ENCODE measurements around the gene CDX1. TPM values are rescaled to one million over a fixed set of nuclear protein-coding genes. Genes with fewer than 3 reads are reported as not detected.

The CDX1 gene
- total RNA-seq, 1 experiment from 2014 or later = not detected

- intact Hi-C loops (cut with micrococcal nuclease) = no loop called here
- BruUV-seq (replicated peaks) = no TSS peak
- no peak for TF ChIP-seq EZH2phosphoT487 (IDR thresholded peaks at IDR 0.05; ENCODE audit: borderline replicate concordance, low read length)
- no peak for TF ChIP-seq EZH2 (IDR thresholded peaks at IDR 0.05; ENCODE audit: low read length, unreplicated experiment)
- no peak for TF ChIP-seq CTCF (conservative IDR thresholded peaks at IDR 0.05; ENCODE audit: low read depth, low read length)
These were observed 8.5 kb downstream of the CDX1 start for GRCh38 chr5:150175076-150175475.

GRCh38 chr5:150175536-150175935, 9.0 kb downstream of the CDX1 start:
- no TSS peak for BruUV-seq (replicated peaks)
- Histone ChIP-seq H3K4me2 (ENCODE audit: low read length) (no peak overlapping the region), H3K9me2 (replicated peaks; ENCODE audit: low read length) (no peaks in the 10 kb centered on the region), H3K36me3 (ENCODE audit: low read depth, low read length) (no peaks in the 10 kb centered on the region), H3K27ac (ENCODE audit: low read length) (no peak overlapping the region), H3K4me1 (ENCODE audit: insufficient read depth, low read length) (no peaks in the 10 kb centered on the region), H3K4me3 (ENCODE audit: low read length) (no peak overlapping the region), H3K79me2 (ENCODE audit: low read length) (no peaks in the 10 kb centered on the region), H2AFZ (ENCODE audit: low read length) (no peak overlapping the region), H3K9me3 (ENCODE audit: low read length) (no peaks in the 10 kb centered on the region), H4K20me1 (ENCODE audit: low read length) (no peaks in the 10 kb centered on the region), H3K27me3 (ENCODE audit: low read length) (no peaks in the 10 kb centered on the region), H3K9ac (ENCODE audit: low read length) (no peak overlapping the region), H3F3A (ENCODE audit: low read length, unreplicated experiment) (no peaks in the 10 kb centered on the region)
- CTCF ChIA-PET = interaction anchor here (0.6 to 0.8 kb wide), 2 partner anchors 14 to 39 kb away, joined by 3 to 4 read pairs; no protein-coding TSS in a partner anchor
- peak; percentile 50 for DNase-seq
- POLR2A ChIA-PET (ENCODE audit: unreplicated experiment) = no interaction called here
- TF ChIP-seq EZH2 (IDR thresholded peaks at IDR 0.05; ENCODE audit: low read length, unreplicated experiment) (no peak), CTCF (conservative IDR thresholded peaks at IDR 0.05; ENCODE audit: low read depth, low read length) (peak; percentile 76)
- ATAC-seq = peak; percentile 75
- intact Hi-C loops (cut with micrococcal nuclease) = no loop called here

More at GRCh38 chr5:150175076-150175475, 8.5 kb downstream of the CDX1 start:
- DNase-seq = no peak
- no peak for ATAC-seq
- Histone ChIP-seq H3K9ac (ENCODE audit: low read length) (no peak overlapping the region), H3K9me2 (replicated peaks; ENCODE audit: low read length) (no peaks in the 10 kb centered on the region), H3K79me2 (ENCODE audit: low read length) (no peaks in the 10 kb centered on the region), H3K9me3 (ENCODE audit: low read length) (no peaks in the 10 kb centered on the region), H3K36me3 (ENCODE audit: low read depth, low read length) (no peaks in the 10 kb centered on the region), H3K27ac (ENCODE audit: low read length) (no peak overlapping the region), H3F3A (ENCODE audit: low read length, unreplicated experiment) (no peaks in the 10 kb centered on the region), H3K4me1 (ENCODE audit: insufficient read depth, low read length) (no peaks in the 10 kb centered on the region), H2AFZ (ENCODE audit: low read length) (no peak overlapping the region), H3K4me3 (ENCODE audit: low read length) (no peak overlapping the region), H3K27me3 (ENCODE audit: low read length) (peaks cover 2% of the 10 kb centered on the region; the same call in 1 of the 2 replicates), H4K20me1 (ENCODE audit: low read length) (no peaks in the 10 kb centered on the region), H3K4me2 (ENCODE audit: low read length) (no peak overlapping the region)
- ChIA-PET CTCF (interaction anchor here (0.8 kb wide), 1 partner anchor 13 kb away, joined by 4 read pairs; no protein-coding TSS in a partner anchor), POLR2A (ENCODE audit: unreplicated experiment) (no interaction called here)

GRCh38 chr5:150176745-150177477, 10.3 kb downstream of the CDX1 start:
- H3K79me2 ChIP-seq (ENCODE audit: low read length) = no peaks in the 10 kb centered on the region
- CTCF ChIA-PET = no interaction called here
- BruUV-seq (replicated peaks) = no TSS peak
- intact Hi-C loops (cut with micrococcal nuclease) = no loop called here
- TF ChIP-seq CTCF (conservative IDR thresholded peaks at IDR 0.05; ENCODE audit: low read depth, low read length) (no peak), EZH2phosphoT487 (IDR thresholded peaks at IDR 0.05; ENCODE audit: borderline replicate concordance, low read length) (no peak), EZH2 (IDR thresholded peaks at IDR 0.05; ENCODE audit: low read length, unreplicated experiment) (no peak)
- no peak overlapping the region for H2AFZ ChIP-seq (ENCODE audit: low read length)
- H3F3A ChIP-seq (ENCODE audit: low read length, unreplicated experiment) = no peaks in the 10 kb centered on the region
- H4K20me1 ChIP-seq (ENCODE audit: low read length) = no peaks in the 10 kb centered on the region
- no peak overlapping the region for H3K27ac ChIP-seq (ENCODE audit: low read length)
- no peak overlapping the region for H3K4me3 ChIP-seq (ENCODE audit: low read length)
- no peak overlapping the region for H3K4me2 ChIP-seq (ENCODE audit: low read length)
- DNase-seq = no peak
- POLR2A ChIA-PET (ENCODE audit: unreplicated experiment) = no interaction called here
- no peak for ATAC-seq
- H3K36me3 ChIP-seq (ENCODE audit: low read depth, low read length) = no peaks in the 10 kb centered on the region
- H3K27me3 ChIP-seq (ENCODE audit: low read length) = no peaks in the 10 kb centered on the region
- no peak overlapping the region for H3K9ac ChIP-seq (ENCODE audit: low read length)
- no peaks in the 10 kb centered on the region for H3K9me3 ChIP-seq (ENCODE audit: low read length)
- H3K4me1 ChIP-seq (ENCODE audit: insufficient read depth, low read length) = no peaks in the 10 kb centered on the region
- H3K9me2 ChIP-seq (replicated peaks; ENCODE audit: low read length) = no peaks in the 10 kb centered on the region
